ENCODE data around the gene SRGAP1.

The SRGAP1 gene

GRCh38 chr12:63944034-63944579 lies 99.6 kb downstream of the SRGAP1 start:
- no peaks in the 10 kb centered on the region for H3K36me3 Mint-ChIP-seq (ENCODE audit: low read depth)
- H3K4me1 Mint-ChIP-seq: peaks cover 56% of the 10 kb centered on the region

GRCh38 chr12:63944586-63945228 lies 100.2 kb downstream of the SRGAP1 start:
- no peaks in the 10 kb centered on the region for H3K36me3 Mint-ChIP-seq (ENCODE audit: low read depth)

More at GRCh38 chr12:63944034-63944579, 99.6 kb downstream of the SRGAP1 start:
- H3K27me3 Mint-ChIP-seq (ENCODE audit: low read depth, poor library complexity): no peaks in the 10 kb centered on the region
- no peaks in the 10 kb centered on the region for H3K9me3 Mint-ChIP-seq
- no peak for DNase-seq
- H3K4me3 Mint-ChIP-seq: no peak overlapping the region
- TF ChIP-seq CTCF (IDR thresholded peaks at IDR 0.05): no peak
- H3K27ac Mint-ChIP-seq: peak overlapping the region; percentile 35

GRCh38 chr12:63945777-63946176 lies 101.3 kb downstream of the SRGAP1 start:
- TF ChIP-seq CTCF (IDR thresholded peaks at IDR 0.05): no peak
- no peak for DNase-seq

More at GRCh38 chr12:63944586-63945228, 100.2 kb downstream of the SRGAP1 start:
- Mint-ChIP-seq H3K27ac (peak overlapping the region; percentile 35), H3K4me3 (no peak overlapping the region), H3K9me3 (no peaks in the 10 kb centered on the region), H3K4me1 (peaks cover 52% of the 10 kb centered on the region), H3K27me3 (ENCODE audit: low read depth, poor library complexity) (peaks cover 3% of the 10 kb centered on the region)
- TF ChIP-seq CTCF (IDR thresholded peaks at IDR 0.05): no peak
- DNase-seq: no peak

GRCh38 chr12:63948211-63948610 lies 103.7 kb downstream of the SRGAP1 start:
- TF ChIP-seq CTCF (IDR thresholded peaks at IDR 0.05): no peak
- Mint-ChIP-seq H3K27ac (peak overlapping the region; percentile 6), H3K4me3 (no peak overlapping the region), H3K4me1 (peaks cover 23% of the 10 kb centered on the region), H3K27me3 (ENCODE audit: low read depth, poor library complexity) (peaks cover 6% of the 10 kb centered on the region), H3K9me3 (no peaks in the 10 kb centered on the region), H3K36me3 (ENCODE audit: low read depth) (no peaks in the 10 kb centered on the region)
- DNase-seq: no peak

More at GRCh38 chr12:63945777-63946176, 101.3 kb downstream of the SRGAP1 start:
- H3K27ac Mint-ChIP-seq: peak overlapping the region; percentile 90
- H3K9me3 Mint-ChIP-seq: no peaks in the 10 kb centered on the region
- no peaks in the 10 kb centered on the region for H3K36me3 Mint-ChIP-seq (ENCODE audit: low read depth)
- H3K4me3 Mint-ChIP-seq: no peak overlapping the region
- H3K27me3 Mint-ChIP-seq (ENCODE audit: low read depth, poor library complexity): peaks cover 3% of the 10 kb centered on the region
- H3K4me1 Mint-ChIP-seq: peaks cover 43% of the 10 kb centered on the region

- Mint-ChIP-seq H3K36me3 (ENCODE audit: low read depth) (no peaks in the 10 kb centered on the region), H3K4me1 (peaks cover 16% of the 10 kb centered on the region), H3K27me3 (ENCODE audit: low read depth, poor library complexity) (peaks cover 6% of the 10 kb centered on the region), H3K4me3 (no peak overlapping the region), H3K27ac (no peak overlapping the region), H3K9me3 (no peaks in the 10 kb centered on the region)
- DNase-seq: no peak
- TF ChIP-seq CTCF (IDR thresholded peaks at IDR 0.05): no peak
These were observed 105.4 kb downstream of the SRGAP1 start for GRCh38 chr12:63949902-63950301.

GRCh38 chr12:63952995-63953394 lies 108.5 kb downstream of the SRGAP1 start:
- TF ChIP-seq CTCF (IDR thresholded peaks at IDR 0.05): no peak
- Mint-ChIP-seq H3K9me3 (no peaks in the 10 kb centered on the region), H3K4me3 (no peak overlapping the region), H3K36me3 (ENCODE audit: low read depth) (no peaks in the 10 kb centered on the region), H3K27ac (no peak overlapping the region), H3K4me1 (peaks cover 4% of the 10 kb centered on the region), H3K27me3 (ENCODE audit: low read depth, poor library complexity) (peaks cover 6% of the 10 kb centered on the region)
- no peak for DNase-seq
